HEK293 (cell line): Measurements from ENCODE around the gene MEAK7.

ENCODE experiments used
- TCF7L2 ChIP-seq: IDR thresholded peaks from 2 replicates; pipeline ENCODE4 v1.6.1; 2011; ENCODE audit warnings: low read depth, mild to moderate bottlenecking, inconsistent platforms, low read length, moderate library complexity, borderline replicate concordance
- ZNF16 ChIP-seq: fragments of 450-650 bp; formaldehyde crosslinking; IDR thresholded peaks from 2 replicates; pipeline ENCODE4 v1.5.1; 2016; ENCODE audit warnings: low read depth, missing biosample characterization, missing genetic modification characterization
- ZNF174 ChIP-seq: fragments of 450-650 bp; formaldehyde crosslinking; IDR thresholded peaks from 2 replicates; pipeline ENCODE4 v1.5.0; 2017; ENCODE audit warnings: missing biosample characterization, mild to moderate bottlenecking, missing genetic modification characterization
- ZNF274 ChIP-seq, 2 experiments: fragments of 200-500 bp in 1 of 2; fragments of 450-650 bp in 1 of 2; sonication (Bioruptor generic) in 1 of 2; formaldehyde crosslinking in 1 of 2; IDR thresholded peaks; 2 replicates each; pipeline versions ENCODE4 v1.5.1 to v1.6.1; 2014 to 2016; ENCODE audit warnings: borderline replicate concordance in 1 of 2, inconsistent platforms in 1 of 2, low read length in 1 of 2, missing biosample characterization in 1 of 2, missing genetic modification characterization in 1 of 2
- ZNF768 ChIP-seq: fragments of 450-650 bp; formaldehyde crosslinking; IDR thresholded peaks from 2 replicates; pipeline ENCODE4 v1.5.1; 2018; ENCODE audit warnings: missing biosample characterization, mild to moderate bottlenecking, missing genetic modification characterization
- TF ChIP-seq, protein P1 (sequence below): fragments of 450-650 bp; formaldehyde crosslinking; IDR thresholded peaks from 2 replicates; pipeline ENCODE4 v1.5.1; 2016; ENCODE audit warnings: missing biosample characterization, missing genetic modification characterization
- TF ChIP-seq, protein P2 (sequence below): IDR thresholded peaks from 2 replicates; pipeline ENCODE4 v1.6.1; 2011; ENCODE audit warnings: mild to moderate bottlenecking, low read depth, low read length, borderline replicate concordance
- TF ChIP-seq, protein P3 (sequence below): fragments of 450-650 bp; formaldehyde crosslinking; IDR thresholded peaks from 2 replicates; pipeline ENCODE4 v1.5.1; 2016; ENCODE audit warnings: missing biosample characterization, missing genetic modification characterization
- TF ChIP-seq, protein P4 (sequence below): fragments of 450-650 bp; formaldehyde crosslinking; conservative IDR thresholded peaks from 2 replicates; pipeline ENCODE4 v1.5.1; 2016; ENCODE audit warnings: low read depth, missing biosample characterization, missing genetic modification characterization
- TF ChIP-seq, protein P5 (sequence below): fragments of 450-650 bp; formaldehyde crosslinking; IDR thresholded peaks from 2 replicates; pipeline ENCODE4 v1.5.1; 2016; ENCODE audit warnings: missing biosample characterization, missing genetic modification characterization

DNA sequence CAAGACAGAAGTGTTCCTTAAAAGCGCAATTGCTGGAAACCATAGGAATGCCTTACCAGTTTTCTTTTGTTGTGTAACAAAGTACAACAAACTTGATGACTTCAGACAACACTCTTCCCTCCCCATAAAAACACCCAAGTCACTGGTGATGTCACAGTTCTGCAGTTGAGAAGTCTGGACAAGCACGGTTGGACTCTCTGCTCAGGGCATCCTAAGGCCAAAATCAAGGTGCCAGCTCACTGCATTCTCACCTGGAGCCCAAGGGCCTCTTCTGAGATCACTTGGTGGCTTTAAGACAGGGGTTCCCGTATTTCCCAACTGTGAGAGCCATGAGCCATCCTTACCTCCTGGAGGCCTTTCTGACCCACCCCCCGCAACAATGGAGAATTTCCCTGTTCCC, 45.6 kb upstream of the MEAK7 start:
- TF ChIP-seq, protein P1, sequence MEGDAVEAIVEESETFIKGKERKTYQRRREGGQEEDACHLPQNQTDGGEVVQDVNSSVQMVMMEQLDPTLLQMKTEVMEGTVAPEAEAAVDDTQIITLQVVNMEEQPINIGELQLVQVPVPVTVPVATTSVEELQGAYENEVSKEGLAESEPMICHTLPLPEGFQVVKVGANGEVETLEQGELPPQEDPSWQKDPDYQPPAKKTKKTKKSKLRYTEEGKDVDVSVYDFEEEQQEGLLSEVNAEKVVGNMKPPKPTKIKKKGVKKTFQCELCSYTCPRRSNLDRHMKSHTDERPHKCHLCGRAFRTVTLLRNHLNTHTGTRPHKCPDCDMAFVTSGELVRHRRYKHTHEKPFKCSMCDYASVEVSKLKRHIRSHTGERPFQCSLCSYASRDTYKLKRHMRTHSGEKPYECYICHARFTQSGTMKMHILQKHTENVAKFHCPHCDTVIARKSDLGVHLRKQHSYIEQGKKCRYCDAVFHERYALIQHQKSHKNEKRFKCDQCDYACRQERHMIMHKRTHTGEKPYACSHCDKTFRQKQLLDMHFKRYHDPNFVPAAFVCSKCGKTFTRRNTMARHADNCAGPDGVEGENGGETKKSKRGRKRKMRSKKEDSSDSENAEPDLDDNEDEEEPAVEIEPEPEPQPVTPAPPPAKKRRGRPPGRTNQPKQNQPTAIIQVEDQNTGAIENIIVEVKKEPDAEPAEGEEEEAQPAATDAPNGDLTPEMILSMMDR (tag by site-specific recombination): no peak
- TF ChIP-seq ZNF16 (tag by site-specific recombination) (no peak), ZNF174 (no peak), ZNF768 (tag by site-specific recombination) (no peak), ZNF274 (IDR thresholded peaks at IDR 0.05; ENCODE audit: low read length) (no peak), ZNF274 (tag by site-specific recombination; IDR thresholded peaks at IDR 0.05; ENCODE audit: borderline replicate concordance) (no peak), TCF7L2 (no peak)
- TF ChIP-seq, protein P2, sequence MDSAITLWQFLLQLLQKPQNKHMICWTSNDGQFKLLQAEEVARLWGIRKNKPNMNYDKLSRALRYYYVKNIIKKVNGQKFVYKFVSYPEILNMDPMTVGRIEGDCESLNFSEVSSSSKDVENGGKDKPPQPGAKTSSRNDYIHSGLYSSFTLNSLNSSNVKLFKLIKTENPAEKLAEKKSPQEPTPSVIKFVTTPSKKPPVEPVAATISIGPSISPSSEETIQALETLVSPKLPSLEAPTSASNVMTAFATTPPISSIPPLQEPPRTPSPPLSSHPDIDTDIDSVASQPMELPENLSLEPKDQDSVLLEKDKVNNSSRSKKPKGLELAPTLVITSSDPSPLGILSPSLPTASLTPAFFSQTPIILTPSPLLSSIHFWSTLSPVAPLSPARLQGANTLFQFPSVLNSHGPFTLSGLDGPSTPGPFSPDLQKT: no peak
- TF ChIP-seq, protein P3, sequence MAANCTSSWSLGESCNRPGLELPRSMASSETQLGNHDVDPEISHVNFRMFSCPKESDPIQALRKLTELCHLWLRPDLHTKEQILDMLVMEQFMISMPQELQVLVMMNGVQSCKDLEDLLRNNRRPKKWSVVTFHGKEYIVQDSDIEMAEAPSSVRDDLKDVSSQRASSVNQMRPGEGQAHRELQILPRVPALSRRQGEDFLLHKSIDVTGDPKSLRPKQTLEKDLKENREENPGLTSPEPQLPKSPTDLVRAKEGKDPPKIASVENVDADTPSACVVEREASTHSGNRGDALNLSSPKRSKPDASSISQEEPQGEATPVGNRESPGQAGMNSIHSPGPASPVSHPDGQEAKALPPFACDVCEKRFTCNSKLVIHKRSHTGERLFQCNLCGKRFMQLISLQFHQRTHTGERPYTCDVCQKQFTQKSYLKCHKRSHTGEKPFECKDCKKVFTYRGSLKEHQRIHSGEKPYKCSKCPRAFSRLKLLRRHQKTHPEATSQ (tag by site-specific recombination): no peak
- TF ChIP-seq, protein P4, sequence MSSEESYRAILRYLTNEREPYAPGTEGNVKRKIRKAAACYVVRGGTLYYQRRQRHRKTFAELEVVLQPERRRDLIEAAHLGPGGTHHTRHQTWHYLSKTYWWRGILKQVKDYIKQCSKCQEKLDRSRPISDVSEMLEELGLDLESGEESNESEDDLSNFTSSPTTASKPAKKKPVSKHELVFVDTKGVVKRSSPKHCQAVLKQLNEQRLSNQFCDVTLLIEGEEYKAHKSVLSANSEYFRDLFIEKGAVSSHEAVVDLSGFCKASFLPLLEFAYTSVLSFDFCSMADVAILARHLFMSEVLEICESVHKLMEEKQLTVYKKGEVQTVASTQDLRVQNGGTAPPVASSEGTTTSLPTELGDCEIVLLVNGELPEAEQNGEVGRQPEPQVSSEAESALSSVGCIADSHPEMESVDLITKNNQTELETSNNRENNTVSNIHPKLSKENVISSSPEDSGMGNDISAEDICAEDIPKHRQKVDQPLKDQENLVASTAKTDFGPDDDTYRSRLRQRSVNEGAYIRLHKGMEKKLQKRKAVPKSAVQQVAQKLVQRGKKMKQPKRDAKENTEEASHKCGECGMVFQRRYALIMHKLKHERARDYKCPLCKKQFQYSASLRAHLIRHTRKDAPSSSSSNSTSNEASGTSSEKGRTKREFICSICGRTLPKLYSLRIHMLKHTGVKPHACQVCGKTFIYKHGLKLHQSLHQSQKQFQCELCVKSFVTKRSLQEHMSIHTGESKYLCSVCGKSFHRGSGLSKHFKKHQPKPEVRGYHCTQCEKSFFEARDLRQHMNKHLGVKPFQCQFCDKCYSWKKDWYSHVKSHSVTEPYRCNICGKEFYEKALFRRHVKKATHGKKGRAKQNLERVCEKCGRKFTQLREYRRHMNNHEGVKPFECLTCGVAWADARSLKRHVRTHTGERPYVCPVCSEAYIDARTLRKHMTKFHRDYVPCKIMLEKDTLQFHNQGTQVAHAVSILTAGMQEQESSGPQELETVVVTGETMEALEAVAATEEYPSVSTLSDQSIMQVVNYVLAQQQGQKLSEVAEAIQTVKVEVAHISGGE (tag by site-specific recombination): no peak
- TF ChIP-seq, protein P5, sequence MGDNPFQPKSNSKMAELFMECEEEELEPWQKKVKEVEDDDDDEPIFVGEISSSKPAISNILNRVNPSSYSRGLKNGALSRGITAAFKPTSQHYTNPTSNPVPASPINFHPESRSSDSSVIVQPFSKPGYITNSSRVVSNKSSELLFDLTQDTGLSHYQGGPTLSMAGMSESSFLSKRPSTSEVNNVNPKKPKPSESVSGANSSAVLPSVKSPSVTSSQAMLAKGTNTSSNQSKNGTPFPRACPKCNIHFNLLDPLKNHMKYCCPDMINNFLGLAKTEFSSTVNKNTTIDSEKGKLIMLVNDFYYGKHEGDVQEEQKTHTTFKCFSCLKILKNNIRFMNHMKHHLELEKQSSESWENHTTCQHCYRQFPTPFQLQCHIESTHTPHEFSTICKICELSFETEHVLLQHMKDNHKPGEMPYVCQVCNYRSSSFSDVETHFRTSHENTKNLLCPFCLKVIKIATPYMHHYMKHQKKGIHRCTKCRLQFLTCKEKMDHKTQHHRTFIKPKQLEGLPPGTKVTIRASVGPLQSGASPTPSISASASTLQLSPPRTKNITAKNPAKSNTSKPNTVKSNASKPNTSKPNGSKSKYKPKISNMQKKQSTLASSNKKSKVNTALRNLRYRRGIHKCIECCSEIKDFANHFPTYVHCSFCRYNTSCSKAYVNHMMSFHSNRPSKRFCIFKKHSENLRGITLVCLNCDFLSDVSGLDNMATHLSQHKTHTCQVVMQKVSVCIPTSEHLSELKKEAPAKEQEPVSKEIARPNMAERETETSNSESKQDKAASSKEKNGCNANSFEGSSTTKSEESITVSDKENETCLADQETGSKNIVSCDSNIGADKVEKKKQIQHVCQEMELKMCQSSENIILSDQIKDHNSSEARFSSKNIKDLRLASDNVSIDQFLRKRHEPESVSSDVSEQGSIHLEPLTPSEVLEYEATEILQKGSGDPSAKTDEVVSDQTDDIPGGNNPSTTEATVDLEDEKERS: no peak
